Embryonic facial prominence (tissue), 1 donor: ENCODE data around the gene CEACAM18.
"Not testable (repeated sequence)": the region's sequence is repeated elsewhere in the genome, so short reads cannot be mapped to it uniquely, and the experiment has no call there.

Experiments
- DNase-seq: peaks from one replicate; pipeline ENCODE4 v3.0.0-alpha.2; 2016; ENCODE audit errors: extremely low spot score

The CEACAM18 gene

GRCh38 chr19:51478381-51479234, at the start of gene CEACAM18:
Gene CEACAM18 (plus strand): TSS chr19:51478539.
- no peak for DNase-seq

GRCh38 chr19:51430221-51430620, 48.1 kb upstream of the CEACAM18 start:
- DNase-seq: no peak

- DNase-seq: no peak
Measured at GRCh38 chr19:51431124-51431523, 47.2 kb upstream of the CEACAM18 start.

GRCh38 chr19:51433043-51433442, 45.3 kb upstream of the CEACAM18 start:
- no peak for DNase-seq

GRCh38 chr19:51434456-51434855, 43.9 kb upstream of the CEACAM18 start:
- DNase-seq: no peak

- DNase-seq: no peak
Measured at GRCh38 chr19:51439021-51439465, 39.3 kb upstream of the CEACAM18 start.

- no peak for DNase-seq
Measured at GRCh38 chr19:51440052-51440451, 38.3 kb upstream of the CEACAM18 start.

GRCh38 chr19:51440846-51441409, 37.4 kb upstream of the CEACAM18 start:
- DNase-seq: no peak

GRCh38 chr19:51441410-51442390, 36.6 kb upstream of the CEACAM18 start:
- DNase-seq: no peak

GRCh38 chr19:51447510-51447909, 30.8 kb upstream of the CEACAM18 start:
- not testable (repeated sequence) for DNase-seq

GRCh38 chr19:51448011-51448410, 30.3 kb upstream of the CEACAM18 start:
- DNase-seq: no peak

- DNase-seq: no peak
Measured at GRCh38 chr19:51448411-51449016, 29.8 kb upstream of the CEACAM18 start.

GRCh38 chr19:51450730-51451307, 27.5 kb upstream of the CEACAM18 start:
- no peak for DNase-seq

- DNase-seq: no peak
Measured at GRCh38 chr19:51456541-51457290, 21.6 kb upstream of the CEACAM18 start.

- no peak for DNase-seq
Measured at GRCh38 chr19:51457351-51458013, 20.9 kb upstream of the CEACAM18 start.

GRCh38 chr19:51458051-51458645, 20.2 kb upstream of the CEACAM18 start, which contains the start of gene SIGLEC8:
Gene SIGLEC8 (minus strand): TSS chr19:51458454. CDS start chr19:51458387, 67 bp downstream.
- DNase-seq: no peak

- DNase-seq: no peak
Measured at GRCh38 chr19:51458899-51459505, 19.3 kb upstream of the CEACAM18 start.

GRCh38 chr19:51460164-51460992, 18.0 kb upstream of the CEACAM18 start:
- no peak for DNase-seq
